DMS114 treated with DMSO at 0.1 percent for 48 hours (cell line): ENCODE results near the gene TIGD3.

Source experiments
- DNase-seq: peaks from one replicate; lab custom pipeline; 2025; ENCODE audit not compliant: unreplicated experiment; lab: John Stamatoyannopoulos, UW

TIGD3 gene

GRCh38 chr11:65404638-65405339 lies 50.2 kb downstream of the TIGD3 start:
- no peak for DNase-seq
